ENCODE data around the gene TBXAS1.

DNA sequence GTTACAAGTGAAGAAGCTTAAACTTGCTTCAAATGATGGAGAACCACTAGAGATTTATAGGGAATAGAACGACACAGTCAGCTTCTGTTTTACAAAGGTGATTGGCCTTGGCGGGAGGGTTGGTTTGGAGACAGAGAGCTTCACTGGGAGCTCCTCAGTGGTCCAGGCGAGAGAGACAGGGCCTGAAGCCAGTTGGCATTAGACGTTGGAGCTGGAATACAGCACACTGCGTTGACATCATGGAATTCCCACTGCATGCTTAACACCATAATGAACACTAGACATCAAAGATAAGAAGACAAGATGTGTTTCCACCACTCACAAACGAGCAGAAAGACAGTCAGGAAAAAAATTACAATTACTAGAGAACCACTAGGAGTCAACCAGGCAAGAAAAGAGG is 67.8 kb downstream of the TBXAS1 start:
- TF ChIP-seq, protein P1, sequence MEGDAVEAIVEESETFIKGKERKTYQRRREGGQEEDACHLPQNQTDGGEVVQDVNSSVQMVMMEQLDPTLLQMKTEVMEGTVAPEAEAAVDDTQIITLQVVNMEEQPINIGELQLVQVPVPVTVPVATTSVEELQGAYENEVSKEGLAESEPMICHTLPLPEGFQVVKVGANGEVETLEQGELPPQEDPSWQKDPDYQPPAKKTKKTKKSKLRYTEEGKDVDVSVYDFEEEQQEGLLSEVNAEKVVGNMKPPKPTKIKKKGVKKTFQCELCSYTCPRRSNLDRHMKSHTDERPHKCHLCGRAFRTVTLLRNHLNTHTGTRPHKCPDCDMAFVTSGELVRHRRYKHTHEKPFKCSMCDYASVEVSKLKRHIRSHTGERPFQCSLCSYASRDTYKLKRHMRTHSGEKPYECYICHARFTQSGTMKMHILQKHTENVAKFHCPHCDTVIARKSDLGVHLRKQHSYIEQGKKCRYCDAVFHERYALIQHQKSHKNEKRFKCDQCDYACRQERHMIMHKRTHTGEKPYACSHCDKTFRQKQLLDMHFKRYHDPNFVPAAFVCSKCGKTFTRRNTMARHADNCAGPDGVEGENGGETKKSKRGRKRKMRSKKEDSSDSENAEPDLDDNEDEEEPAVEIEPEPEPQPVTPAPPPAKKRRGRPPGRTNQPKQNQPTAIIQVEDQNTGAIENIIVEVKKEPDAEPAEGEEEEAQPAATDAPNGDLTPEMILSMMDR (IDR thresholded peaks at IDR 0.05) = no peak
- no peak for TF ChIP-seq NPAS2 (CRISPR knock-in tag; IDR thresholded peaks at IDR 0.05; ENCODE audit: borderline replicate concordance)
- no peak for TF ChIP-seq POLR2A (IDR thresholded peaks at IDR 0.05; ENCODE audit: low read length)
- no peak for TF ChIP-seq HOXB5 (CRISPR knock-in tag; IDR thresholded peaks at IDR 0.05)
- TF ChIP-seq MYC (IDR thresholded peaks at IDR 0.05; ENCODE audit: borderline replicate concordance, low read length) = no peak
- TF ChIP-seq RAD21 (conservative IDR thresholded peaks at IDR 0.05 in 1 of 2, IDR thresholded peaks at IDR 0.05 in 1 of 2) = no peak
